HEK293T (cell line): ENCODE data around the gene USP33.

Experiments
- CTCF ChIA-PET: fragments of 350-600 bp; formaldehyde crosslinking; extraction: SDS; loops from one replicate; lab custom pipeline; 2021; ENCODE audit warnings: antibody characterized with exemption, inconsistent platforms; lab: Yijun Ruan, JAX
- POLR2A ChIA-PET: fragments of 350-600 bp; formaldehyde crosslinking; extraction: SDS; loops from one replicate; lab custom pipeline; 2020; ENCODE audit warnings: antibody characterized with exemption, inconsistent platforms; lab: Yijun Ruan, JAX
- DNase-seq: peaks from one replicate; pipeline ENCODE4 v3.0.0; 2012; ENCODE audit warnings: mixed read lengths; ENCODE audit errors: extremely low spot score
- ARNT ChIP-seq: fragments of 450-650 bp; IDR thresholded peaks from 2 replicates; pipeline ENCODE4 v1.6.1; 2017; ENCODE audit warnings: mild to moderate bottlenecking
- BHLHE40 ChIP-seq: fragments of 450-650 bp; IDR thresholded peaks from 2 replicates; pipeline ENCODE4 v1.6.1; 2016; ENCODE audit warnings: mild to moderate bottlenecking, moderate library complexity, borderline replicate concordance
- CTBP1 ChIP-seq: fragments of 450-650 bp; IDR thresholded peaks from 2 replicates; pipeline ENCODE4 v1.6.1; 2016; ENCODE audit warnings: borderline replicate concordance
- ELF4 ChIP-seq: fragments of 450-650 bp; IDR thresholded peaks from 2 replicates; pipeline ENCODE4 v1.6.1; 2017; ENCODE audit warnings: antibody characterized with exemption
- FOXA1 ChIP-seq: fragments of 450-650 bp; IDR thresholded peaks from 2 replicates; pipeline ENCODE4 v1.6.1; 2016; ENCODE audit warnings: mild to moderate bottlenecking
- FOXK2 ChIP-seq: fragments of 450-650 bp; IDR thresholded peaks from 2 replicates; pipeline ENCODE4 v1.6.1; 2016; ENCODE audit warnings: mild to moderate bottlenecking
- FOXM1 ChIP-seq: fragments of 450-650 bp; IDR thresholded peaks from 2 replicates; pipeline ENCODE4 v1.6.1; 2017; ENCODE audit warnings: mild to moderate bottlenecking, borderline replicate concordance
- HDGF ChIP-seq: fragments of 450-650 bp; IDR thresholded peaks from 2 replicates; pipeline ENCODE4 v1.6.1; 2017; ENCODE audit warnings: antibody characterized with exemption, borderline replicate concordance
- L3MBTL2 ChIP-seq: fragments of 450-650 bp; conservative IDR thresholded peaks from 2 replicates; pipeline ENCODE4 v1.6.1; 2016; ENCODE audit warnings: mild to moderate bottlenecking
- LEF1 ChIP-seq: fragments of 450-650 bp; IDR thresholded peaks from 2 replicates; pipeline ENCODE4 v1.6.1; 2017; ENCODE audit warnings: mild to moderate bottlenecking, borderline replicate concordance
- NFRKB ChIP-seq: fragments of 450-650 bp; IDR thresholded peaks from 2 replicates; pipeline ENCODE4 v1.6.1; 2016; ENCODE audit warnings: mild to moderate bottlenecking, moderate library complexity
- PKNOX1 ChIP-seq: fragments of 450-650 bp; IDR thresholded peaks from 2 replicates; pipeline ENCODE4 v1.6.1; 2016
- SP1 ChIP-seq: fragments of 450-650 bp; IDR thresholded peaks from 2 replicates; pipeline ENCODE4 v1.6.1; 2017
- SUZ12 ChIP-seq: fragments of 450-650 bp; IDR thresholded peaks from 2 replicates; pipeline ENCODE4 v1.6.1; 2016; ENCODE audit warnings: mild to moderate bottlenecking
- TARDBP ChIP-seq: fragments of 450-650 bp; IDR thresholded peaks from 2 replicates; pipeline ENCODE4 v1.6.1; 2016
- ZNF384 ChIP-seq: fragments of 450-650 bp; IDR thresholded peaks from 2 replicates; pipeline ENCODE4 v1.6.1; 2016

USP33 gene

GRCh38 chr1:77671836-77672235, 87.8 kb downstream of the USP33 start:
- TF ChIP-seq TARDBP (no peak), FOXK2 (no peak), NFRKB (no peak), BHLHE40 (no peak), FOXA1 (no peak), HDGF (no peak), PKNOX1 (no peak), ELF4 (no peak), LEF1 (no peak), CTBP1 (no peak), ARNT (no peak), ZNF384 (no peak), L3MBTL2 (no peak), SP1 (no peak), FOXM1 (no peak)
- CTCF ChIA-PET: no interaction called here
- POLR2A ChIA-PET: interaction anchor here (3.1 kb wide), 1 partner anchor 11 kb away, joined by 12 read pairs; the partner anchor contains the start of gene ZZZ3
- no peak for DNase-seq

- ChIA-PET CTCF (interaction anchor here (0.6 kb wide), 1 partner anchor 258 kb away, joined by 4 read pairs; no protein-coding TSS in a partner anchor), POLR2A (interaction anchor here (0.5 kb wide), 1 partner anchor 13 kb away, joined by 3 read pairs; no protein-coding TSS in a partner anchor)
- DNase-seq: no peak
- no peak for TF ChIP-seq PKNOX1
- TF ChIP-seq FOXA1: no peak
Measured at GRCh38 chr1:77670330-77670729, 89.3 kb downstream of the USP33 start.

GRCh38 chr1:77668924-77669449, 90.7 kb downstream of the USP33 start:
- TF ChIP-seq L3MBTL2: no peak
- no peak for TF ChIP-seq LEF1
- TF ChIP-seq ZNF384: no peak
- no peak for TF ChIP-seq NFRKB
- TF ChIP-seq SUZ12: no peak
- TF ChIP-seq ELF4: no peak
- no peak for TF ChIP-seq BHLHE40
- no peak for TF ChIP-seq PKNOX1
- TF ChIP-seq FOXA1: no peak
- TF ChIP-seq TARDBP: no peak
- no peak for TF ChIP-seq ARNT
- TF ChIP-seq FOXM1: no peak
- no peak for TF ChIP-seq HDGF
- no peak for TF ChIP-seq FOXK2
- no peak for TF ChIP-seq SP1
- no peak for TF ChIP-seq CTBP1
- POLR2A ChIA-PET: no interaction called here
- CTCF ChIA-PET: no interaction called here
- no peak for DNase-seq

GRCh38 chr1:77664939-77665516, 94.6 kb downstream of the USP33 start:
- POLR2A ChIA-PET: no interaction called here

GRCh38 chr1:77661696-77662095, 98.0 kb downstream of the USP33 start:
- TF ChIP-seq ELF4 (no peak), L3MBTL2 (no peak), NFRKB (no peak), BHLHE40 (no peak), TARDBP (no peak), FOXA1 (no peak), ZNF384 (no peak), SUZ12 (no peak), FOXK2 (no peak)

More at GRCh38 chr1:77664939-77665516, 94.6 kb downstream of the USP33 start:
- CTCF ChIA-PET: no interaction called here
- TF ChIP-seq FOXM1 (no peak), TARDBP (no peak), ARNT (no peak), FOXK2 (no peak), PKNOX1 (0 out of 2 replicates have a peak, but pooled peaks have one; percentile 18), CTBP1 (no peak), SUZ12 (no peak), L3MBTL2 (no peak)
- no peak for DNase-seq

More at GRCh38 chr1:77661696-77662095, 98.0 kb downstream of the USP33 start:
- no peak for DNase-seq
- ChIA-PET POLR2A (no interaction called here), CTCF (no interaction called here)
